HG03460 (cell line): ENCODE measurements around the gene PDE5A.
"Not testable (repeated sequence)": the region's sequence is repeated elsewhere in the genome, so short reads cannot be mapped to it uniquely, and the experiment has no call there.

Experiments used
- ATAC-seq: cut with Tn5 transposase; IDR thresholded peaks from one replicate; pipeline ENCODE4 v1.9.1; 2021; ENCODE audit not compliant: unreplicated experiment

The PDE5A gene

DNA sequence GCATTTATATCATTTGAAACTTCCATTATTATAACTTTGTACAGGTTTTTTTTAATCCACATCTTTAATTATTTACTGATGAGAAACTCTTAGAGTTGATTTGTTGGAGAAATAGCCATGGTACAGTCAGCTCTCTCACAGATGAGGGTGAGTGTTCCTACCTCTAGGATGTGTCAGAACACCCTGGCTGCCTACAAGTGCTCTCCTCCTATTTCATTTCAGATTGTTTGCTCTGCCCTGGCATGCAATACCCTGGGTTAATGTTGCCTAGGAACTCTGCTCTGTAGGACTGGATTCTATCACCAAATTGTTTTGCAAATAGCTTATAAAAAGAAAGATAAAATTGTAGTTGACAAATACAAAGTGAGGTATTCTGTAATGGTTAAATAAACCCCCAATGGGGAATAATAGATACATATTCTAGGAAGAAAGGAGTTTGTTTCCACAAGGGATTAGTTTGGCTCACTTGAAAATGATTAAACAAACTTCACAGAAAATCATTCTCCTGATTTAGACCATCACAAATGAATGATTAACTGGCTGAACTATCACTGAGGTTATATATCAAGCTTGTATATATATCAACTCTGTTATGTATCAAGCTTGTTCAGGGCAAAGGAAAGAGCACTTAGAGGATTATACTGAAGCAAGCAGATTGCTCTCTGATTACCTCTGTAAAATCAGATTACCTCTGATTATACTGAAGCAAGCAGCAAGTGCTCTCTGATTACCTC is 150.0 kb downstream of the PDE5A start:
- ATAC-seq: no peak

DNA sequence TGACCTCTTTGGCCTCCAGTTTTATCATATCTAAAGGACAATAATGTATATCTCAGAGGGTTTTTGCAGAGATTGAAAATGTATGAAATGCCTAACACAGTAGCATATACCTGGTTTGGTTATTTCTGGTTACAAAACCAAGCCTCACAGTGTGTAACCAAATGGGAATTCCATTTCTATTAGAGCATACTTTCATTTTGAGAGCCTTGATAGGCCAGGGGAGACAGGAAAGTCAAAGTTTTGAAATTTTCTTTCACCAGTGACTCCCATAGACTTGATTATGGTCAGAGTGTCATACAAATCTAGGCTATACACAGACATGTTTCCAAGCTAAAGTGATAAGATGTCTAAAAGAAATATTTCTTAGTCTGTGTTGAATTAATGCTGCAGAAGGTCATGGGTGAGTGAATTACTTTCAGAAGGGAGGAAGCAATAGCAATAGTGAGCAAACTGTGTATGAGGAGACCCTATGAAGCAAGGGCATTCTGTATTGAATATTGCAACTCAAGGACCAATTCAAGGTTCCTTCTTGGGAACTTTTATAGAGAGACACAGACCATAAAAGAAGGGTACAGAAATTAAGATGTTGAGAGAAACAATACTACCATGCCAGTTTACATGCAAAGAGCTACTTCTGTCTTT is 151.1 kb downstream of the PDE5A start:
- no peak for ATAC-seq

DNA sequence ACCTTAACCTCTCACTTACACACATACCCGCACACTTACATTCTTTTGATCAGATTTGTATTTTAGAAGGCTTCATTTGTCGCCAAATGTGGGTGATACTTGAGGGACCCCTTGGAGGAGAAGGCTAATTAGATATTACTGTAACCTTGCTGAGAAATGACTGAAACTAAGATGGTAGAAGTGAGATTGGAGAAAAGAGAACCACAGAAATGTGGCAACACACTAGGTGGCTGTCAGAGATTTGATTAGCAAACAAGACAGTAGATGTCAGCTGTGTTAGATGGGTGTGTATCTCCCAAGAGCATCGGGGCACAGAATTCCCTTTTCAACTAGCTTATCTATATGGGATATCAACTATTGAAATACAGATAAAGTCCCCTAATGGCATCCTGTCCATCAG is 157.3 kb downstream of the PDE5A start:
- peak; percentile 56 for ATAC-seq

DNA sequence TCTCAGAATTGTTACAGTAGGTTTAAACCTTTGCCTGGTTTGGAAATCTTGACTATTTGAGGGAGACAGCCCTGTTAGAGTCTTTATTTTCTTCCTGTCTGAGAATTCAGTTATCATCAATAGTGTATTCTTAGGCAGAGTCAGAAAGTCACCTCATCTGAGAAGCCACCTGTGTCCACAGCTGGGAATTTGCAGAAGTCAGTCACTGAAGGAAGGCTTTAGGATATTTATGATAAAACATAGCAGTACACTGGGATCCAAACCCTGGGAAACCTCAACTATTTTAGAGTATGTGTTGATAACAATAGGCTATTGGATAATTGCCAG is 157.9 kb downstream of the PDE5A start:
- peak; percentile 48 for ATAC-seq

DNA sequence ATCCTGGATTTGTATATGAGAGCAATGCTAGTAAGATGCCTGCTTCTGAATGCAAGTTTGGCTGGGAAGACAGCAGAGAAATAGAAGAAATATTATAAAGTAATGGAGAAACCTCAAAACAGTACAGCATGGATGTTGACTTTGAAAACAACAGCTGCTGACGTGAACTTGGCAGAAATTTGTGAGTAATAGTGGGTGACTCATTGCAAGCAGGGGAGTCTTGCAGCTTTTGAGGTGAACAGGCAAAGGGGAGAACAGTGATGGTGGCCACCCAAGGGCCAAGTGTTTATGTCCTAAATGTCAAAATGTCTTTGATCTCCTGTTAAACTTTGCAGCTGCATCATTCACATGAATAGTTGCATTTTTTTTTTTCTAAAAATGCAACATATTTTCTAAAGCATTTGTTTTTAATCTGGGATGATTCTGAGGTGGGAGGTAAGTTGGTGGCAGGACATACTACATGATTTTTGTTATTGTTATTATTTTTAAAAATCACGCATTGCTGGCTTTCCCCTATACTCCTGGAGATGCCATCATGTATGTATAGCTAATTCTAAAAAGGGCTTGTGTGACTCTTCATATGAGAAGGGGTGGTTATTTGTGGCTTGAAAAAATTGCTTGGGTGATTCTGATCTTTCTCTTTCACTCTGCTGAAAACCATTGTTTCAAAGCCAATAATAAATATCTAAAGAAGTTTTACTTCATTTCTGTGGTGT is 158.4 kb downstream of the PDE5A start:
- peak; percentile 64 for ATAC-seq

DNA sequence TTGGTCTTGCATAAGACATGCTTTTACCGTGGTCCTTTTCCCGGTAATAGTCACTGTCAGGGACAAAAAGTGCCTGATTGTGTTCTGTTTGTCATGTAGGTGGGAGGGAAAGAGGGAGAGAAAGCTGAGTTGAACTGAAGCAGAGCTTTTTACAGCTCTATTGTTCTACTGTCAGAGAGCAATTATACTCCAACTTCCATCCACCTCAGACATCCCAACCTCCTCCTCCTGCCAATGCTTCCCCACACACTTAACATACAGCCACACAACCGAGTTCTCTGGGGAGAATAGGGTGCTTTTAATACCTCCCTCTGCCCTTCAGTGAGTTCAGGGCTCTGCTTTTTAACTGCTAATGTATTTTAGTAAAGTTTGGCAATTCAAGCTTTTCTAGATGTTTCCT is 159.6 kb downstream of the PDE5A start:
- ATAC-seq: not testable (repeated sequence)

DNA sequence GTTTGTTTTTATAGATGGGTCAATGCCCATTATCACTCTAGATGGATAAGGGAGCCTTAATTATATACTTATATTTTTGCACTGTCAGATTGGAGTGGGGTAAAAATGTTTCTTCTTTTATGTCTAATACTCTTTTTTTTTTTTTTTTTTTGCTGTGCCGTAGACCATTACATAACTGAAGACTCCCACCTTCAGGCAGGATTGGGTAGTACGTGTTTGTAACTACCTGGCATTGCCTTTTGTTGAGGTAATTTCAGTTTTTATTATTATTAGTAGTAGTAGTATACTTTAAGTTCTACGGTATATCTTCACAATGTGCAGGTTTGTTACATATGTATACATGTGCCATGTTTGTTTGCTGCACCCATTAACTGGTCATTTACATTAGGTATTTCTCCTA is 165.9 kb downstream of the PDE5A start:
- not testable (repeated sequence) for ATAC-seq

DNA sequence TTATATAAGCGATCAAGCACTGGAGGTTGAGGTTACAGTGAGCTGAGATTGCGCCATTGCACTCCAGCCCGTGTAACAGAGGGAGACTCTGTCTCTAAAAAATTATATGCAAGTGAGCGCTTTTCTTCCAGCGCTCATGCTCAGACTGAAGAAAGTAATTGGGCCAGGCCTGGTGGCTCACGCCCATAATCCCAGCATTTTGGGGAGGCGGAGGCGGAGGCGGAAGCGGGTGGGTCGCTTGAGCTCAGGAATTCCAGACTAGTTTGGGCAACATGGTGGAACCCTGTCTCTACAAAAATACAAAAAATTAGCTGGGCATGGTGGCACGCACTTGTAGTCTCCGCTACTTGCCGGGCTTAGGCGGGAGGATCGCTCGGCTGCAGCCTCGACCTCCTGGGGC is 172.9 kb downstream of the PDE5A start:
- not testable (repeated sequence) for ATAC-seq

DNA sequence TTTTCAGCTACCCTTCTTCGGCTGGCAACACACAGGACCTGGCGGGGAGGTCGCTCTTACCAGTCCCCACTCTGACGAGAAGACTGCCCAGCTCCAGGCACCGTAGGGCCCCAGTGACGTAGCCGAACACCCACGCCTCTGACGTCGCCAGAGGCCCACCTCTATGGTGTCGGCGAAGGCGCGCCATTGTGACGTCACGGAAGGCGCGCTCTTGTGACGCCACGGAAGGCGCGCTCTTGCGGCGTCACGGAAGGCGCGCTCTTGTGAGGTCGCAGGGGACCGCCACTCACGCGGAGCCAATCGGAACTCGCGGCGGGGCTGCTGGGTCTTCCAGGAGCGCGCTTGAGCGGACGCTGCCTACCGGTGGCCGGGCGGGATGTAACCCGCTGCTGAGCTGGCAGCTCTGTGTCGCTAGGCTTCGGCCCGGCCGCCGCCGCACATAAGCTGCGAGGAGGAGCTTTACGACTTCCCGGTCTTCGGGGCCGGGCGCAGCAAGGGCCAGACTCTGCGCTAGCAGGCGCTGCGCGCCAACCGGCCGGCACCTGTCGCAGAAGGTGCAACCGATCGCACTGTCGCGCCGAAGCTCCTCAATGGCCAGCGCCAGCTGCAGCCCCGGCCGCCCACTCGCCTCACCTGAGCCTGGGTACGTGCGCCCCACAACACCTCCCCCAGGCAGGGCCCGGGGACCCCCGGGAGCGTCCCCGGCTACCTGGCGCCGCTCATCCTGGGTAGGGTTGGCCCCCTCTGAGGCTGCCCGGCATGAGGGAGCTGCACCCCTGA is 173.9 kb downstream of the PDE5A start:
- ATAC-seq: peak; percentile 99

DNA sequence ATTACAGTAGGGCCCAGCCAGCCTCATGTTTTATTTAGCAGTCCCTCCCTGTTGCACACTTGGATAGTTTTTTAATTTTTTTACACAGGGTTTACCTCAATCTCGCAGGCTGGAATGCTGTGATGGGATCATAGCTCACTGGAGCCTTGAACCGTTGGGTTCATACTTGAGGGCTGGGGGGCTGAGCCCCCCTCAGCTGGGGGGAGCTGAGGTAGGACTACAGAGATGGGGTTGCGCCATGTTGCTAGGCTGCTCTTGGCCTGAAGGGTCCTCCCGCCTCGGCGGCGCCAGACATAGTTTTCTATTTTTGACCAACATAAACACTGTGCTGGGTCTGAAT is 174.5 kb downstream of the PDE5A start:
- ATAC-seq: peak; percentile 9

DNA sequence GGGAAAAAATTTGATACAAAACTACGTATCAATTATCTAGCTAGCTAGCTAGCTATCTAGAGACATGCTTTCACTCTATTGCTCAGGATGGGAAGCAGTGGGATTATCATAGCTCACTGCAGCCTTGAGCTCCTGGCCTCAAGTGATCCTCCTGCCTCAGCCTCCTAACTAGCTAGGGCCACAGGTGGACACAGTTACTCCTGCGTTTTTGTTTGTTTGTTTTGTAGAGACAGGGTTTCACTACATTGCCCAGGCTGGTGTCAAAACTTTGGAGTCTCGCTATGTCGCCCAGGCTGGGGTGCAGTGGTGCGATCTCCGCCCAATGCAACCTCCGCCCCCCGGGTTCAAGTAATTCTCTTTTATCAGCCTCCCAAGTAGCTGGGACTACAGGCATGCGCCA is 175.3 kb downstream of the PDE5A start:
- not testable (repeated sequence) for ATAC-seq

DNA sequence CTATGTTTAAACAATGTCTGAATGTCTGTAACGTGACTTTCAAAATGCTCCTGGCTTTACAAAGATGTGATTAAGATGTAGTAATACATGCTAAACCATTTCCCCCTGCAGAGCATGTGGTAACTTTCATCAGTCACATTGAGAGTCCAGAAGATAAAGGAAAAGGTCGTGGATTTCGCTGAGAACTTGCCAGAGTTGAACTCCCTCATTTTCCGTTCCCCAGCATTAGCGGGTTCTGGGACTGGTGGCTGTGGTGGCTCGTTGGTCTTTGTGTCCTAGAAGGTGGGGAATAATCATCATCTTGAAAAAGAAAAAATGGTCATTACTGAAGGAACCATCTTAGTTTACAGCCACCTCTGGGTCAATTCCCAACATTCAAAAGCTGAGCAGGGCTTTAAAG is 178.8 kb downstream of the PDE5A start:
- ATAC-seq: not testable (repeated sequence)
